HepG2 (cell line): ENCODE measurements around the gene FAH. TPM values are rescaled to one million over a fixed set of nuclear protein-coding genes. Genes with fewer than 3 reads are reported as not detected.

ENCODE experiments used
- ATAC-seq: fragments of 200-7000 bp; cut with Tn5 transposase; 3 replicates; pipeline ENCODE4 v1.9.1; 2020; ENCODE audit warnings: mild to moderate bottlenecking, moderate library complexity
- BruUV-seq: library from RNA; stranded (reverse); fragments of 400-500 nt; replicated peaks from 2 replicates; lab custom pipeline; 2021; lab: Mats Ljungman, UMichigan
- CTCF ChIA-PET: fragments of 300-600 bp; formaldehyde crosslinking; extraction: SDS; loops from one replicate; lab custom pipeline; 2021; ENCODE audit warnings: low total read pairs, inconsistent platforms, low intra/inter-chr PET ratio; lab: Yijun Ruan, JAX
- POLR2A ChIA-PET: fragments of 350-600 bp; sonication (Branson Sonifier 250); formaldehyde crosslinking; loops from one replicate; lab custom pipeline; 2020; ENCODE audit warnings: antibody characterized with exemption, inconsistent platforms; lab: Yijun Ruan, JAX
- DNase-seq: peaks from one replicate; pipeline ENCODE4 v3.0.0-alpha.2; 2015; ENCODE audit warnings: low spot score
- FAIRE-seq: peaks from 3 replicates; lab custom pipeline; 2011; peaks lifted over from hg19 to GRCh38; lab: Jason Lieb, UNC
- H2AFZ ChIP-seq: one replicate; pipeline ENCODE4 v1.6.1; 2011; ENCODE audit warnings: low read length, inconsistent platforms
- H3K27ac ChIP-seq: fragments of 300-600 bp; 3 replicates; pipeline ENCODE4 v1.8.0; 2011; ENCODE audit warnings: mixed run types, mild to moderate bottlenecking, mixed read lengths, low read length, inconsistent platforms; ENCODE audit not compliant: insufficient read depth; ENCODE audit errors: extremely low read length
- H3K27me3 ChIP-seq, 2 experiments: fragments of 200-600 bp in 1 of 2; 2 replicates in 1 of 2; 3 replicates in 1 of 2; pipeline versions ENCODE4 v1.6.0 to v1.8.0; 2011; ENCODE audit warnings: low read length in 2 of 2, mild to moderate bottlenecking in 2 of 2, moderate library complexity in 2 of 2, inconsistent platforms in 1 of 2; ENCODE audit not compliant: insufficient read depth in 2 of 2, control insufficient read depth in 1 of 2
- H3K36me3 ChIP-seq, 2 experiments: fragments of 200-600 bp in 1 of 2; replicated peaks in 1 of 2; 2 replicates in 1 of 2; 3 replicates in 1 of 2; pipeline versions ENCODE4 v1.5.1 to v1.8.0; 2011; ENCODE audit warnings: low read length in 2 of 2, inconsistent platforms in 1 of 2; ENCODE audit not compliant: insufficient read depth in 2 of 2, control insufficient read depth in 1 of 2
- H3K4me1 ChIP-seq: 2 replicates; pipeline ENCODE4 v1.5.1; 2012; ENCODE audit warnings: low read length, inconsistent platforms; ENCODE audit not compliant: insufficient read depth
- H3K4me2 ChIP-seq: 2 replicates; pipeline ENCODE4 v1.6.0; 2011; ENCODE audit warnings: low read depth, low read length, inconsistent platforms
- H3K4me3 ChIP-seq, 3 experiments: fragments of 200-600 bp in 1 of 3; sonication (generic), shearing (Covaris generic) in 1 of 3; replicated peaks in 1 of 3; 2 replicates each; pipeline ENCODE4 v1.5.1; 2011 to 2016; ENCODE audit warnings: low read length in 3 of 3, inconsistent platforms in 2 of 3, low read depth in 2 of 3, mild to moderate bottlenecking in 2 of 3, control low read depth in 1 of 3, mixed read lengths in 1 of 3; ENCODE audit not compliant: insufficient read depth in 1 of 3
- H3K79me2 ChIP-seq: one replicate; pipeline ENCODE4 v1.6.1; 2011; ENCODE audit warnings: low read length, inconsistent platforms; ENCODE audit not compliant: insufficient read depth
- H3K9ac ChIP-seq: 2 replicates; pipeline ENCODE4 v1.6.0; 2011; ENCODE audit warnings: mild to moderate bottlenecking, low read depth, low read length, inconsistent platforms; ENCODE audit not compliant: insufficient read depth
- H3K9me3 ChIP-seq: 2 replicates; pipeline ENCODE4 v1.5.1; 2012; ENCODE audit warnings: mild to moderate bottlenecking, low read length
- H4K20me1 ChIP-seq: 2 replicates; pipeline ENCODE4 v1.6.0; 2011; ENCODE audit warnings: inconsistent platforms, mild to moderate bottlenecking, low read length, moderate library complexity; ENCODE audit not compliant: insufficient read depth
- AHR ChIP-seq: IDR thresholded peaks from 2 replicates; pipeline ENCODE4 v1.6.1; 2018; ENCODE audit warnings: missing genetic modification reagents, missing compliant biosample characterization
- CREBL2 ChIP-seq: sonication (generic); formaldehyde crosslinking; IDR thresholded peaks from 2 replicates; pipeline ENCODE4 v1.8.1; 2023; ENCODE audit warnings: missing genetic modification reagents, mild to moderate bottlenecking, borderline replicate concordance
- FOXC1 ChIP-seq: sonication (generic); formaldehyde crosslinking; IDR thresholded peaks from 2 replicates; pipeline ENCODE4 v1.8.0; 2022; ENCODE audit warnings: mild to moderate bottlenecking, missing genetic modification reagents, borderline replicate concordance
- MIER2 ChIP-seq: IDR thresholded peaks from 2 replicates; pipeline ENCODE4 v1.6.1; 2016; ENCODE audit warnings: missing biosample characterization, missing genetic modification reagents
- MTF1 ChIP-seq: sonication (generic); formaldehyde crosslinking; IDR thresholded peaks from 2 replicates; pipeline ENCODE4 v1.5.0; 2020; ENCODE audit warnings: missing genetic modification reagents
- PRDM4 ChIP-seq: sonication (generic); formaldehyde crosslinking; IDR thresholded peaks from 2 replicates; pipeline ENCODE4 v1.9.0; 2021; ENCODE audit warnings: missing genetic modification reagents, borderline replicate concordance
- TARDBP ChIP-seq: sonication (generic); formaldehyde crosslinking; IDR thresholded peaks from 2 replicates; pipeline ENCODE4 v1.8.0; 2022; ENCODE audit warnings: mild to moderate bottlenecking, missing genetic modification reagents
- ZBTB44 ChIP-seq: sonication (generic); formaldehyde crosslinking; IDR thresholded peaks from 2 replicates; pipeline ENCODE4 v1.4.0; 2020; ENCODE audit warnings: missing genetic modification reagents
- ZNF570 ChIP-seq: sonication (generic); formaldehyde crosslinking; IDR thresholded peaks from 2 replicates; pipeline ENCODE4 v1.4.0; 2020; ENCODE audit warnings: mild to moderate bottlenecking, missing genetic modification reagents, borderline replicate concordance
- ZNF589 ChIP-seq: sonication (generic); formaldehyde crosslinking; conservative IDR thresholded peaks from 2 replicates; pipeline ENCODE4 v1.8.0; 2022; ENCODE audit warnings: mild to moderate bottlenecking, moderate library complexity, missing genetic modification reagents
- ZNF615 ChIP-seq: sonication (generic); formaldehyde crosslinking; IDR thresholded peaks from 2 replicates; pipeline ENCODE4 v1.5.0; 2020; ENCODE audit warnings: mild to moderate bottlenecking, missing genetic modification reagents, borderline replicate concordance
- ZNF704 ChIP-seq: sonication (generic); formaldehyde crosslinking; IDR thresholded peaks from 2 replicates; pipeline ENCODE4 v1.8.1; 2023; ENCODE audit warnings: mild to moderate bottlenecking, inconsistent platforms, moderate library complexity, missing genetic modification reagents, borderline replicate concordance
- ZNF775 ChIP-seq: sonication (generic); formaldehyde crosslinking; IDR thresholded peaks from 2 replicates; pipeline ENCODE4 v1.4.0; 2020; ENCODE audit warnings: missing genetic modification reagents, mild to moderate bottlenecking, moderate library complexity, borderline replicate concordance
- ZSCAN25 ChIP-seq: sonication (generic); formaldehyde crosslinking; IDR thresholded peaks from 2 replicates; pipeline ENCODE4 v1.8.0; 2022; ENCODE audit warnings: mild to moderate bottlenecking, missing genetic modification reagents
- WGBS: methylation state at CpG from one replicate; pipeline ENCODE4 v1.1.6; 2017; ENCODE audit warnings: low lambda C conversion rate; 5-methylcytosine and 5-hydroxymethylcytosine counted together
- in situ Hi-C: cut with HindIII; loops from 2 replicates; pipeline ENCODE4 v1.10.0; 2017; ENCODE audit warnings: low pct_unique_long_range_greater_than_20kb; ENCODE audit not compliant: extremely low pct_ligation_motif_present
- intact Hi-C: fragments of 100-400 bp; cut with micrococcal nuclease; formaldehyde crosslinking; loops from one replicate; pipeline ENCODE4 v1.10.0; 2022; ENCODE audit not compliant: unreplicated experiment
- polyA plus RNA-seq, 8 experiments: library from polyadenylated mRNA; depleted of rRNA in 3 of 8; stranded (reverse) in 7 of 8; unstranded in 1 of 8; fragments of >200 nt; fragmentation: Illumina TruSeq in 4 of 8; extraction: Trizol in 4 of 8; gene quantifications; 2 replicates each; pipeline versions ENCODE4 v1.2.1 to v1.2.3, GENCODE V29; 2011 to 2016; ENCODE audit warnings: low read depth in 4 of 8, missing spikeins in 1 of 8, mixed read lengths in 1 of 8; ENCODE audit not compliant: insufficient read depth in 1 of 8
- total RNA-seq, 5 experiments: library from RNA; depleted of rRNA; stranded (reverse); fragments of >200 nt; fragmentation: Illumina TruSeq; extraction: Trizol; gene quantifications; 2 replicates each; pipeline ENCODE4 v1.2.3, GENCODE V29; 2016; ENCODE audit warnings: low read depth in 1 of 5
- TF ChIP-seq, protein P1 (sequence below): sonication (generic); formaldehyde crosslinking; IDR thresholded peaks from 2 replicates; pipeline ENCODE4 v1.4.0; 2020; ENCODE audit warnings: missing genetic modification reagents, mild to moderate bottlenecking, borderline replicate concordance

FAH gene
- total and polyA plus RNA-seq, 2 of the 13 experiments (the other 11 are each of a cell fraction or from before 2014, with no cell fraction given) = 36.6 to 75.0 TPM

GRCh38 chr15:80115021-80115420 lies 37.8 kb upstream of the FAH start:
- ATAC-seq (no peak), FAIRE-seq (no peak), DNase-seq (no peak)
- TF ChIP-seq ZNF615 (CRISPR knock-in tag) (no peak), FOXC1 (CRISPR knock-in tag) (no peak), CREBL2 (CRISPR knock-in tag) (no peak), MIER2 (CRISPR knock-in tag) (no peak), ZNF704 (CRISPR knock-in tag) (no peak), PRDM4 (CRISPR knock-in tag) (no peak), ZNF775 (CRISPR knock-in tag) (no peak), AHR (CRISPR knock-in tag) (no peak), ZBTB44 (CRISPR knock-in tag) (no peak), ZNF570 (CRISPR knock-in tag) (no peak), ZNF589 (no peak), TARDBP (no peak), MTF1 (CRISPR knock-in tag) (no peak), ZSCAN25 (no peak)
- TF ChIP-seq, protein P1, sequence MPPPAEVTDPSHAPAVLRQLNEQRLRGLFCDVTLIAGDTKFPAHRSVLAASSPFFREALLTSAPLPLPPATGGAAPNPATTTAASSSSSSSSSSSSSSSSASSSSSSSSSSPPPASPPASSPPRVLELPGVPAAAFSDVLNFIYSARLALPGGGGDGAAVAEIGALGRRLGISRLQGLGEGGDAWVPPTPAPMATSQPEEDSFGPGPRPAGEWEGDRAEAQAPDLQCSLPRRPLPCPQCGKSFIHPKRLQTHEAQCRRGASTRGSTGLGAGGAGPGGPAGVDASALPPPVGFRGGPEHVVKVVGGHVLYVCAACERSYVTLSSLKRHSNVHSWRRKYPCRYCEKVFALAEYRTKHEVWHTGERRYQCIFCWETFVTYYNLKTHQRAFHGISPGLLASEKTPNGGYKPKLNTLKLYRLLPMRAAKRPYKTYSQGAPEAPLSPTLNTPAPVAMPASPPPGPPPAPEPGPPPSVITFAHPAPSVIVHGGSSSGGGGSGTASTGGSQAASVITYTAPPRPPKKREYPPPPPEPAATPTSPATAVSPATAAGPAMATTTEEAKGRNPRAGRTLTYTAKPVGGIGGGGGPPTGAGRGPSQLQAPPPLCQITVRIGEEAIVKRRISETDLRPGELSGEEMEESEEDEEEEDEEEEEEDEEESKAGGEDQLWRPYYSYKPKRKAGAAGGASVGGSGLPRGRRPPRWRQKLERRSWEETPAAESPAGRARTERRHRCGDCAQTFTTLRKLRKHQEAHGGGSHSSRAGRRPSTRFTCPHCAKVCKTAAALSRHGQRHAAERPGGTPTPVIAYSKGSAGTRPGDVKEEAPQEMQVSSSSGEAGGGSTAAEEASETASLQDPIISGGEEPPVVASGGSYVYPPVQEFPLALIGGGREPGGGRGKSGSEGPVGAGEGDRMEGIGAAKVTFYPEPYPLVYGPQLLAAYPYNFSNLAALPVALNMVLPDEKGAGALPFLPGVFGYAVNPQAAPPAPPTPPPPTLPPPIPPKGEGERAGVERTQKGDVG (CRISPR knock-in tag) = no peak
- Histone ChIP-seq H2AFZ (no peak overlapping the region), H3K4me1 (peaks cover 26% of the 10 kb centered on the region), H3K4me3 (no peak overlapping the region), H3K9ac (no peak overlapping the region), H3K27ac (no peak overlapping the region), H3K36me3 (peaks cover 0 to 1% of the 10 kb centered on the region in 2 experiments; a peak in 1 of 5 replicates), H3K79me2 (peaks cover 37% of the 10 kb centered on the region), H4K20me1 (peaks cover 13% of the 10 kb centered on the region), H3K27me3 (no peaks in the 10 kb centered on the region), H3K4me2 (no peak overlapping the region), H3K9me3 (no peaks in the 10 kb centered on the region)
- in situ Hi-C loops = no loop called here
- ChIA-PET POLR2A (no interaction called here), CTCF (no interaction called here)
- intact Hi-C loops = no loop called here
- no TSS peak for BruUV-seq
- WGBS = 100% methylated on average over 1 of the region's 1 CpG
